Measurements from ENCODE around the gene NDUFAF2.
"Not testable (repeated sequence)": the region's sequence is repeated elsewhere in the genome, so short reads cannot be mapped to it uniquely, and the experiment has no call there.

Gene NDUFAF2

GRCh38 chr5:61084658-61085057 is 139.7 kb downstream of the NDUFAF2 start:
- no peak overlapping the region for H3K4me3 ChIP-seq (ENCODE audit: low read depth, low read length)
- no peak for DNase-seq (ENCODE audit: low read depth)
- no peak for TF ChIP-seq CTCF (conservative IDR thresholded peaks at IDR 0.05; ENCODE audit: low read depth, low read length)

GRCh38 chr5:61085885-61086284 is 140.9 kb downstream of the NDUFAF2 start:
- H3K4me3 ChIP-seq (ENCODE audit: low read depth, low read length): no peak overlapping the region
- TF ChIP-seq CTCF (conservative IDR thresholded peaks at IDR 0.05; ENCODE audit: low read depth, low read length): no peak
- no peak for DNase-seq (ENCODE audit: low read depth)

GRCh38 chr5:61087921-61088320 is 142.9 kb downstream of the NDUFAF2 start:
- no peak for TF ChIP-seq CTCF (conservative IDR thresholded peaks at IDR 0.05; ENCODE audit: low read depth, low read length)
- DNase-seq (ENCODE audit: low read depth): no peak
- no peak overlapping the region for H3K4me3 ChIP-seq (ENCODE audit: low read depth, low read length)

- DNase-seq (ENCODE audit: low read depth): peak; percentile 61
- no peak overlapping the region for H3K4me3 ChIP-seq (ENCODE audit: low read depth, low read length)
- TF ChIP-seq CTCF (conservative IDR thresholded peaks at IDR 0.05; ENCODE audit: low read depth, low read length): no peak
Observed at GRCh38 chr5:61089351-61089750, 144.3 kb downstream of the NDUFAF2 start.

- DNase-seq (ENCODE audit: low read depth); H3K4me3 ChIP-seq (ENCODE audit: low read depth, low read length): not testable (repeated sequence)
Observed at GRCh38 chr5:61093046-61093771, 148.2 kb downstream of the NDUFAF2 start.

GRCh38 chr5:61097465-61097864 is 152.5 kb downstream of the NDUFAF2 start:
- TF ChIP-seq CTCF (conservative IDR thresholded peaks at IDR 0.05; ENCODE audit: low read depth, low read length): no peak
- no peak for DNase-seq (ENCODE audit: low read depth)

GRCh38 chr5:61098251-61098995 is 153.4 kb downstream of the NDUFAF2 start:
- no peak overlapping the region for H3K4me3 ChIP-seq (ENCODE audit: low read depth, low read length)
- no peak for DNase-seq (ENCODE audit: low read depth)
- TF ChIP-seq CTCF (conservative IDR thresholded peaks at IDR 0.05; ENCODE audit: low read depth, low read length): no peak

More at GRCh38 chr5:61097465-61097864, 152.5 kb downstream of the NDUFAF2 start:
- no peak overlapping the region for H3K4me3 ChIP-seq (ENCODE audit: low read depth, low read length)
